Fibroblast of pulmonary artery (primary cell): ENCODE data around the gene HOXC11.

ENCODE experiments used
- DNase-seq: peaks from one replicate; pipeline ENCODE4 v3.0.0-alpha.2; 2010; ENCODE audit warnings: low read depth
- H3K4me3 ChIP-seq: replicated peaks from 2 replicates; pipeline ENCODE4 v1.5.1; 2011; ENCODE audit warnings: low read depth, mild to moderate bottlenecking, control low read depth, low read length, moderate library complexity
- TF ChIP-seq, protein P1 (sequence below): IDR thresholded peaks from 2 replicates; pipeline ENCODE4 v1.5.1; 2011; ENCODE audit warnings: mild to moderate bottlenecking, control low read depth, low read length, inconsistent platforms; ENCODE audit errors: missing control alignments

The HOXC11 gene

GRCh38 chr12:53989227-53990113 is 16.5 kb downstream of the HOXC11 start:
- peak; percentile 40 for DNase-seq
- TF ChIP-seq, protein P1, sequence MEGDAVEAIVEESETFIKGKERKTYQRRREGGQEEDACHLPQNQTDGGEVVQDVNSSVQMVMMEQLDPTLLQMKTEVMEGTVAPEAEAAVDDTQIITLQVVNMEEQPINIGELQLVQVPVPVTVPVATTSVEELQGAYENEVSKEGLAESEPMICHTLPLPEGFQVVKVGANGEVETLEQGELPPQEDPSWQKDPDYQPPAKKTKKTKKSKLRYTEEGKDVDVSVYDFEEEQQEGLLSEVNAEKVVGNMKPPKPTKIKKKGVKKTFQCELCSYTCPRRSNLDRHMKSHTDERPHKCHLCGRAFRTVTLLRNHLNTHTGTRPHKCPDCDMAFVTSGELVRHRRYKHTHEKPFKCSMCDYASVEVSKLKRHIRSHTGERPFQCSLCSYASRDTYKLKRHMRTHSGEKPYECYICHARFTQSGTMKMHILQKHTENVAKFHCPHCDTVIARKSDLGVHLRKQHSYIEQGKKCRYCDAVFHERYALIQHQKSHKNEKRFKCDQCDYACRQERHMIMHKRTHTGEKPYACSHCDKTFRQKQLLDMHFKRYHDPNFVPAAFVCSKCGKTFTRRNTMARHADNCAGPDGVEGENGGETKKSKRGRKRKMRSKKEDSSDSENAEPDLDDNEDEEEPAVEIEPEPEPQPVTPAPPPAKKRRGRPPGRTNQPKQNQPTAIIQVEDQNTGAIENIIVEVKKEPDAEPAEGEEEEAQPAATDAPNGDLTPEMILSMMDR: peak; percentile 55
- H3K4me3 ChIP-seq: no peak overlapping the region

DNA sequence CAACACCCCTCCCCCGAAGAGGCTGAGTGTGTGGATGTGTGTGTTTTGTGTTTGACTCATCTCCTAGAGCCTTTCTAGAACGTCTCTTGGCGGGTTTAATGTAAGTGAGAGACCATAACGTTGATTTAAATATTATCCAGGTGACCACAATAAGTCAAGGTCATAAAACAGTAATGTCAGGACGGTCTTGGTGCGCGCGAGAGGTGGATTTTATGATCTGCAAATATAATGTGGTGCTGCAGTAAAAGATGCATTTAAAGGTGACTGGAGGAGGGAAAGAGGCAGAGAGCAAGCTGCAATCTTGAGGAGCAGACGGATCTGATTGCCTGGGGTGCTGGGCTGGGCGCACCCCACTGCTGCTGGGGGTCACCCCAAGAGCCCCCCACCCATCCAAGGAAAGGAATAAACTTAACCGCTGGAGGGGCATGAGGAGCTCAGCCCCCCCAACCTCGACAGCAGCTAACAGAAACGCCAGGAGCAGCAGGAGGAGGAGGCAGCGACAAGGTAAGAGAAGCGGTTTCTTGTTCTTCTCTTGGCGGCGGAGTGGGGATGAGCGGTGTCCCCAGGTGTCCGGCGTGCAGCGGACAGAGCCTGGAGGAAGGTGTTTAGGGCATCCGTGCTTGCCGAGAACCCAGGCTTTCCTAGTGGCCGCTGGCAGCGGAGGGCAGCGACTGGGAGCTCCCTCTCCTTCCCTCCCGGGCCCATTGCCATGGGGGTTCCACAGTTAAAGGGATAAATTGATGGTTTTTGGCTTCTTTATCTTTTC is 17.6 kb downstream of the HOXC11 start:
- H3K4me3 ChIP-seq: no peak overlapping the region
- no peak for DNase-seq
- TF ChIP-seq, protein P1: no peak

- DNase-seq: no peak
- TF ChIP-seq, protein P1: no peak
- H3K4me3 ChIP-seq: no peak overlapping the region
These were observed 18.1 kb downstream of the HOXC11 start for GRCh38 chr12:53991077-53991460.

DNA sequence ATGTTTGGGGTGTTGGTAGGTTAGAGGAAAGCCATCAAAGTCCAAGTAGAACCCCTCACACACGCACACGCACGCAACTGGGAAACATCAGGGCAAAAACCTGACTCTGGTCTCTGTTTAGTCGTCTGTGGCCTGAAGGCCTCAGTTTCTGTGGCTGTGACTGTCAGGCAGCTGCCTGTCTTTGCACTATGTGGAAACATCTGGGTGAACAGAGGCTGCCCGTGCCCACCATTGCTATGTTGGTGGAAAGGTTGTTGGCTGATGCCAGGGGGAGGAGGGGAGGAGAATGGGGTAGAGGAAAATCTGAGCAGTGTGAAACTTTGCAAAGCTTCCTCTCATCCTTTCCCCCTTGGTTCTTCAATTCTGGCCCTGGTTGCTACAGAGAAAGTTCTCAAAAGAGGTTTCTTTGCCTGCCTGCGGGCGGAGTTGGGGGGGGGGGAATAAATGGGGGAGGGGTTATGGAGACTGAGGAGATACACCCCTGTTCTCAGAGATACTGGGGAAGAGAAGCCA is 19.5 kb downstream of the HOXC11 start:
- TF ChIP-seq, protein P1: no peak
- no peak for DNase-seq
- no peak overlapping the region for H3K4me3 ChIP-seq

GRCh38 chr12:53993162-53994008 is 20.5 kb downstream of the HOXC11 start:
- H3K4me3 ChIP-seq: no peak overlapping the region
- no peak for DNase-seq
- TF ChIP-seq, protein P1: no peak

GRCh38 chr12:53994009-53994263 is 21.0 kb downstream of the HOXC11 start:
- TF ChIP-seq, protein P1: no peak
- DNase-seq: no peak
- H3K4me3 ChIP-seq: no peak overlapping the region
